ENCODE measurements around the gene FALEC.

Gene FALEC

DNA sequence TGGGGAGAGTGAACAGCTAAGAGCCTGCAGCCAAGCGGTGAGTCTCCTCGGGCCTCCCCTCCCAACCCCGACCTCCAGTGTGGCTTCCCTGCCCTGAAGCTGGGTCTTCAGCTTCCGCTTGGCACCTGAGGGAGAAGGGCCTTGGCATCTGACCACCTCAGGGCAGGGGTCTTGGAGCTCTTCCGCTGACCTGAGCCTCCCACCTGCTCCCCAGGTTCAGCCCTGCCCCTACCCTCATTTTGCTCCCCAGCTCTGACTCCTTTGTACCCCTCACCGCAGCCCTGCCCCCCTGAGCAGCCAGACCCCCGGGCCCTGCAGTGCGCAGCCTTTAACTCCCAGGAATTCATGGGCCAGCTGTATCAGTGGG lies 38.5 kb downstream of the FALEC start:
- TF ChIP-seq POLR2A (IDR thresholded peaks at IDR 0.05; ENCODE audit: low read depth, low read length), result no peak
- FAIRE-seq, result no peak

DNA sequence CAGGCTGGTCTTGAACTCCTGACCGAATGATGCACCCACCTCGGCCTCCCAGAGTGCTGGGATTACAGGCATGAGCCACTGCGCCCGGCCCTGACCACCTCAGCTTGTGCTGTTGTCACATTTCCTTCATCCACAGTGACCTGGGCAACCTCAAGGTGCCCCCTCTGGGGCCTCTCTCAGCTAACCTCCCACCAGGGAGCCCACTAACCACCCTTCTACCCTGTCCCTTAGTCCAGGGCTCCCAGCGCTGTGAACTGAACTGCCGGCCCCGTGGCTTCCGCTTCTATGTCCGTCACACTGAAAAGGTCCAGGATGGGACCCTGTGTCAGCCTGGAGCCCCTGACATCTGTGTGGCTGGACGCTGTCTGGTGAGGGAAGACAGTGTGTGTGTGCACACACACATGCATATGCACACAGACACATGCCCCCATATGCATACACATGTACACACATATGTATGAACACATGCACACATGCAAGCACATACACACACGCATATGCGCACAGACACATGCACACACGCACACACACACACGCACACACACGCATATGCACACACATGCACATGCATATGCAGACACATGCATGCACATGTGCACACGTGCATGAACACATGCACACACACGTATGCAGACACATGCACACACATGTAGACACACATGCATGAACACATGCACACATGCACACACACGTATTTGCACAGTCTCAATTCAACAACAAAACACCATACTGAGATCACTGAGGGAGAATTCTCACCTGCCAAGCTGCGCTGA lies 39.8 kb downstream of the FALEC start:
- FAIRE-seq, result no peak
- no peak for TF ChIP-seq POLR2A (IDR thresholded peaks at IDR 0.05; ENCODE audit: low read depth, low read length)
- no peak for DNase-seq (ENCODE audit: insufficient read length, low spot score)

More for the DNA sequence above, 38.5 kb downstream of the FALEC start:
- no peak for DNase-seq (ENCODE audit: insufficient read length, low spot score)

DNA sequence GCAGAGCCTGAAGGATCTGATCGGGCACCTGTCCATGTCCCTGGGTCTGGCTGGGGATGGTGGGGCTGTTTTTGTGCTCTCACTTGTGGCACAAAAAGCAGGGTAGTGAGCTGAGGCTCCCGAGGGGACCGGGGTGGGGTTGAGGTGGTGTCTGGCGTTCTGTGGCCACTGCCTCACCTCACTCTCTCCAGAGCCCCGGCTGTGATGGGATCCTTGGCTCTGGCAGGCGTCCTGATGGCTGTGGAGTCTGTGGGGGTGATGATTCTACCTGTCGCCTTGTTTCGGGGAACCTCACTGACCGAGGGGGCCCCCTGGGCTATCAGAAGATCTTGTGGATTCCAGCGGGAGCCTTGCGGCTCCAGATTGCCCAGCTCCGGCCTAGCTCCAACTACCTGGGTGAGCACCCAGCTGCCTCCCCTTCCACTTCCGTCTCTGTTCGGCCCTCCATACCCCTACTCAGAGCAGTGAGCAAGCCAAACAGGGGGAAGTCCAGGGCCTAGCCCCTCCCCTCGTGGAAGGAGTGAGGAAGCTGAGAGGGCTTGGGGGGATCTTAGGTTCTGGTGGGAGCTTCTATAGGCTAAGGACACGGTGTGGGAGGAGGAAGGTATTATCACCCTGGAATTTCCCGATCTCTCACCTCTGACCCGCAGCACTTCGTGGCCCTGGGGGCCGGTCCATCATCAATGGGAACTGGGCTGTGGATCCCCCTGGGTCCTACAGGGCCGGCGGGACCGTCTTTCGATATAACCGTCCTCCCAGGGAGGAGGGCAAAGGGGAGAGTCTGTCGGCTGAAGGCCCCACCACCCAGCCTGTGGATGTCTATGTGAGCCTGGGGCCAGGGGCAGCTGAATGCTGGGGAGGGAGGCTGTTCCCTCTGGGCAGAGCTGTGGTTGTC lies 40.7 kb downstream of the FALEC start:
- FAIRE-seq (no peak), DNase-seq (ENCODE audit: insufficient read length, low spot score) (no peak)
- TF ChIP-seq POLR2A (IDR thresholded peaks at IDR 0.05; ENCODE audit: low read depth, low read length), result no peak

DNA sequence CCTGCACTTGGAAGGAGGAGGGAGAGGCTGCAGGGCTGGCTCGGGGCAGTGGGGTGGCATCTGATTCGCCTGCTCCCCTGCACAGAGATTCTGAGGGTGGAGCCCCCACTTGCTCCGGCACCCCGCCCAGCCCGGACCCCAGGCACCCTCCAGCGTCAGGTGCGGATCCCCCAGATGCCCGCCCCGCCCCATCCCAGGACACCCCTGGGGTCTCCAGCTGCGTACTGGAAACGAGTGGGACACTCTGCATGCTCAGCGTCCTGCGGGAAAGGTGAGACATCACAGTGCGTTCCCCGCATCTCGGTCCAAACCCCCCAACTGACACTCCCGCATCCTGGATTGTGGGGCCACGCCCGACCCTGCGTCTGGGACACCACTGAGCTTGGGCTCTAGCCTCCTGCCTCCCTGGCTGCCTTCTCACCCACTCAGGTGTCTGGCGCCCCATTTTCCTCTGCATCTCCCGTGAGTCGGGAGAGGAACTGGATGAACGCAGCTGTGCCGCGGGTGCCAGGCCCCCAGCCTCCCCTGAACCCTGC lies 41.6 kb downstream of the FALEC start:
- DNase-seq (ENCODE audit: insufficient read length, low spot score) (no peak), FAIRE-seq (no peak)
- no peak for TF ChIP-seq POLR2A (IDR thresholded peaks at IDR 0.05; ENCODE audit: low read depth, low read length)

DNA sequence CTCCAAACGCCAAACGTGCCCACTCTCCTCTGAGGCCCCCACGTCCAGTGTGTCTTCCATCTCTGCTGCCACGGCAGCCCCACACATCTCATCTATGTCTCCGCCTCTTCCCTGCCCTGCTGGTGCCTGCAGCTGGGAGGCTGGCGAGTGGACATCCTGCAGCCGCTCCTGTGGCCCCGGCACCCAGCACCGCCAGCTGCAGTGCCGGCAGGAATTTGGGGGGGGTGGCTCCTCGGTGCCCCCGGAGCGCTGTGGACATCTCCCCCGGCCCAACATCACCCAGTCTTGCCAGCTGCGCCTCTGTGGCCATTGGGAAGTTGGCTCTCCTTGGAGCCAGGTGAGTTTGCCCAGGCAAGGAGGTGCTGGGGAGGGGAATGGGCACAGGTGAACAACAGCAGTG lies 42.3 kb downstream of the FALEC start:
- DNase-seq (ENCODE audit: insufficient read length, low spot score) (no peak), FAIRE-seq (no peak)
- no peak for TF ChIP-seq POLR2A (IDR thresholded peaks at IDR 0.05; ENCODE audit: low read depth, low read length)

DNA sequence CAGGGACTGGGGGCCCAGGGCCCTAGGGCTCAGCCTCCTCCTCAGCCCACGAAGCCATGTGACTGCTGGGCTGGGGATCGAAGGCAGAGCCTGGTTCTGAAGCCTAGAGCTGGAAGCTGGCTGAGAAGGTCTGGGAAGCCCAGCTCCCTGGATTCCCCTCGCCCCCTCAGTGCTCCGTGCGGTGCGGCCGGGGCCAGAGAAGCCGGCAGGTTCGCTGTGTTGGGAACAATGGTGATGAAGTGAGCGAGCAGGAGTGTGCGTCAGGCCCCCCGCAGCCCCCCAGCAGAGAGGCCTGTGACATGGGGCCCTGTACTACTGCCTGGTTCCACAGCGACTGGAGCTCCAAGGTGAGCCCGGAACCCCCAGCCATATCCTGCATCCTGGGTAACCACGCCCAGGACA lies 42.8 kb downstream of the FALEC start:
- DNase-seq (ENCODE audit: insufficient read length, low spot score) (no peak), FAIRE-seq (no peak)
- TF ChIP-seq POLR2A (IDR thresholded peaks at IDR 0.05; ENCODE audit: low read depth, low read length), result no peak

DNA sequence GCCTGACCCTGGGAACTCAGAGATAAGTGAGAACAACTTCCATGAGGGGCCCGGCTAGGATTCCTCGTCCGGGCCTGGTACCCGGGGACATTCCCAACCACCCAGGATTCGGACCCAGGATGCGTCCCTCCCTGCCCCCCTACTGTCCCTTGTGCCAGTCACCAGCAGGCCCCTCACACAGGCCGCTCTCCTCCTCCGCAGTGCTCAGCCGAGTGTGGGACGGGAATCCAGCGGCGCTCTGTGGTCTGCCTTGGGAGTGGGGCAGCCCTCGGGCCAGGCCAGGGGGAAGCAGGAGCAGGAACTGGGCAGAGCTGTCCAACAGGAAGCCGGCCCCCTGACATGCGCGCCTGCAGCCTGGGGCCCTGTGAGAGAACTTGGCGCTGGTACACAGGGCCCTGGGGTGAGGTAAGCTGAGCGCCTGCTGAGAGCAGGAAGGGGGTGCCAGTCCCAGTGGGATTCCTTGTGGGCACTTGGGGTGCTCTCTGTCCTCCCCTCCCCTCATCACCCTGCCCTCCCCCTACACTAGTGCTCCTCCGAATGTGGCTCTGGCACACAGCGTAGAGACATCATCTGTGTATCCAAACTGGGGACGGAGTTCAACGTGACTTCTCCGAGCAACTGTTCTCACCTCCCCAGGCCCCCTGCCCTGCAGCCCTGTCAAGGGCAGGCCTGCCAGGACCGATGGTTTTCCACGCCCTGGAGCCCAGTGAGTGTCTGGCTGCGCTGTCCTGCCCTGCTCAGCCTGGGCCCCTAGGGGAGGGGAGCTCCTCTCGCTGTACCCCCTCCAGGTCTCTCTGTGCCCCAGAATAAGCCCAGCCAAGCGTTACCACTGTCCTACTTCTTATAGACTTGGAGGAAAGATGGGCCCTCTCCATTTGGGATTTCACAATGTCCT lies 43.5 kb downstream of the FALEC start:
- FAIRE-seq (no peak), DNase-seq (ENCODE audit: insufficient read length, low spot score) (no peak)
- TF ChIP-seq POLR2A (IDR thresholded peaks at IDR 0.05; ENCODE audit: low read depth, low read length), result no peak

DNA sequence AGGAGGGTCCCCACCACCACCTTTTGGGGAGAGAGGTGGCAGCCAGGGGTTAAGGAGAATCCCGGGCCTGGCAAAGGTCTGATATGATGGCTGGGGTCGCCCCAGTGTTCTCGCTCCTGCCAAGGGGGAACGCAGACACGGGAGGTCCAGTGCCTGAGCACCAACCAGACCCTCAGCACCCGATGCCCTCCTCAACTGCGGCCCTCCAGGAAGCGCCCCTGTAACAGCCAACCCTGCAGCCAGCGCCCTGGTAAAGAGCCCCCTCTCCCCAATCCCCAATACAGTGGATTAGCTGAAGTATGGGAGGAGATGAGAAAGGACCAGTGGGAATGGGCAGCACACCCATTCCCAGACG lies 44.1 kb downstream of the FALEC start:
- DNase-seq (ENCODE audit: insufficient read length, low spot score), result no peak
- no peak for TF ChIP-seq POLR2A (IDR thresholded peaks at IDR 0.05; ENCODE audit: low read depth, low read length)

DNA sequence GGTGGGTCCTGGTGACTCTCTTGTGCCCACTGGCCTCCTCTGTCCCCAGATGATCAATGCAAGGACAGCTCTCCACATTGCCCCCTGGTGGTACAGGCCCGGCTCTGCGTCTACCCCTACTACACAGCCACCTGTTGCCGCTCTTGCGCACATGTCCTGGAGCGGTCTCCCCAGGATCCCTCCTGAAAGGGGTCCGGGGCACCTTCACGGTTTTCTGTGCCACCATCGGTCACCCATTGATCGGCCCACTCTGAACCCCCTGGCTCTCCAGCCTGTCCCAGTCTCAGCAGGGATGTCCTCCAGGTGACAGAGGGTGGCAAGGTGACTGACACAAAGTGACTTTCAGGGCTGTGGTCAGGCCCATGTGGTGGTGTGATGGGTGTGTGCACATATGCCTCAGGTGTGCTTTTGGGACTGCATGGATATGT lies 44.5 kb downstream of the FALEC start:
- FAIRE-seq, result no peak
- DNase-seq (ENCODE audit: insufficient read length, low spot score), result peak; percentile 55
- no peak for TF ChIP-seq POLR2A (IDR thresholded peaks at IDR 0.05; ENCODE audit: low read depth, low read length)

More for the DNA sequence above, 44.1 kb downstream of the FALEC start:
- FAIRE-seq, result no peak

DNA sequence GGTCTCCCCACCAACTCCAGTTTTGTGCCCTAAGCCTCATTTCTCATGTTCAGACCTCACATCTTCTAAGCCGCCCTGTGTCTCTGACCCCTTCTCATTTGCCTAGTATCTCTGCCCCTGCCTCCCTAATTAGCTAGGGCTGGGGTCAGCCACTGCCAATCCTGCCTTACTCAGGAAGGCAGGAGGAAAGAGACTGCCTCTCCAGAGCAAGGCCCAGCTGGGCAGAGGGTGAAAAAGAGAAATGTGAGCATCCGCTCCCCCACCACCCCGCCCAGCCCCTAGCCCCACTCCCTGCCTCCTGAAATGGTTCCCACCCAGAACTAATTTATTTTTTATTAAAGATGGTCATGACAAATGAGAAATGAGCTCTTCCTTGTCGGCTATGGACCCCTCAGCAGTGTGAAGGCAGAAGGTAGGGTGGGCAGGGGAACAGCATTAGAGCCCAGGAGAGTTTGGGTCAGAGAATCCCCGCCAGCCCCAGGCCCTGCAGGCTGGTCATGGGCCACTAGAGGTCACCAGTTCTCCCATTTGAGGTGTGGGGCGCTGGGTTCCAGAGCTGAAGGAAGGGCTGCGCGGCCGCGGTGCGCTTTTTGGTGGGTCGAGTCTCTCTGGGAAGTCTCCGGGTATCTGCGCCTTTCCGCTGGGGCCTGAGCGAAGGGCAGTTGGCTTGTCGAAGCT lies 45.2 kb downstream of the FALEC start:
- DNase-seq (ENCODE audit: insufficient read length, low spot score) (peak; percentile 71), FAIRE-seq (no peak)
- no peak for TF ChIP-seq POLR2A (IDR thresholded peaks at IDR 0.05; ENCODE audit: low read depth, low read length)

DNA sequence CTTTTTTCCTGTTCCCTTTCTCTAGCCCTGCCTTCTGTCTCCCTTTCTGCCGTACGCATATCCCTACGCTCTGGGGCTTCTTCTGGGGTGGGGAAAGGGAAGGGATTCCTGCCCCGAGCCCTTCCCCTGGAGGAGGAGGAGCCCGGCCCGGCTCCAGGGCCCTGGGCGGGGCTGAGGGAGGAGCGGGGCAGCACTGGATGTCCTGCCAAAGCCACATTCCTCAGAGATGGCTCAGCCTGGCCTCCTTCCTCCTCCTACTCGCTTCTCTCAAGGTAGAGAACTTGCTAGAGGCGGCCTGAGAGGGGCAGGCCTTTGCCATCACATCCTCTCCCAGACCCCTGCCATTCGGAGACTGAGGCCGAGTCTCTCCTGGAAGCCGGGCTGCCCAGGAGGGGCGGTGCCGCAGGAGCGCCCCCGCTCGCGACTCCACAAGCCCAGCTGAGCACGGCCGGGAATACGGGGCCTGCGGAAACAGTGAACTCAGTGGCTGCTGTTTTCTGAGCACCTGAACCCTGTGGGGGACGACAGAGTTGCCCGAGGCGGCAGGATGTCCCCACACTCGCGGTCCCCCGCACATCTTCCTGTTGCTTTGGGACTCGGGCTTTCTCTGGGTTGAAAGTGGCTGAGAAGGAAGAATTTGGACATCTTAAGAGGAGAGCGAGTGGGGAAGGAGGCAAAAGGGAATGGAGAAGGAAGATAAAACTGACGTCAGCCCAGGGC lies 45.9 kb downstream of the FALEC start:
- TF ChIP-seq POLR2A (IDR thresholded peaks at IDR 0.05; ENCODE audit: low read depth, low read length), result peak; percentile 65
- FAIRE-seq, result no peak
- peak; percentile 87 for DNase-seq (ENCODE audit: insufficient read length, low spot score)

DNA sequence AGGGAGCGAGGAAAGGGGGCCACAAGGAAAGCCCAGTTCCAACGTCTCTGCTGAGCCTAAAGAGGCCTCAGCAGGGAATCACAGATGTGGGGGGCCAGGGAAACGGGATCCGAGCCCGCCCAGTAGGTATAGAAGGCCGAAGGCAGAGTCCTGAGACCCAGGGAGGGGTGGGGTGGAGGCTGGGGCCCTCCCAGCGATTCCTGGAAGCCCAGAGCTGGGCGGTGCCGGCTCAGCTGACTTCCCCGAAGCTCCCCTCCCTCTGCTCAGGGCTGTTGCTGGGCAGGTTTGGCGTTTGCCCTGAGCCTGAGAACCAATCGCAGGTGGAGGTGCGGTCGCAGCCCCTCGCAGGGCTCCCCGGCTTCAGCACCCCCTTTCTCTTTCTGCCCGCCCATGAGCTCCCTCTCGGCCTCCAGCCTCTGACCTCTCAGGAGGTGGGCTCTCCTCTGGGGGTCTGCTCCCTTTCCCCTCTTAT lies 46.5 kb downstream of the FALEC start:
- DNase-seq (ENCODE audit: insufficient read length, low spot score), result peak; percentile 74
- FAIRE-seq, result no peak
- no peak; the same call in 1 of the 2 replicates for TF ChIP-seq POLR2A (IDR thresholded peaks at IDR 0.05; ENCODE audit: low read depth, low read length)

Data from H54 (cell line).